SU-DHL-6 (cell line): Measurements from ENCODE around the gene WIF1.

ENCODE experiments used
- EZH2phosphoT487 ChIP-seq: fragments of 200-600 bp; sonication (generic), shearing (Covaris generic); conservative IDR thresholded peaks from 2 replicates; pipeline ENCODE4 v1.6.1; 2018; ENCODE audit warnings: mild to moderate bottlenecking, antibody characterized with exemption, low read length, moderate library complexity, mixed read lengths
- TF ChIP-seq, protein P1 (sequence below): fragments of 200-600 bp; sonication (generic); IDR thresholded peaks from one replicate; pipeline ENCODE4 v1.5.1; 2017; ENCODE audit warnings: antibody characterized with exemption, mild to moderate bottlenecking, low read length, moderate library complexity; ENCODE audit not compliant: insufficient read depth, poor library complexity, severe bottlenecking

DNA sequence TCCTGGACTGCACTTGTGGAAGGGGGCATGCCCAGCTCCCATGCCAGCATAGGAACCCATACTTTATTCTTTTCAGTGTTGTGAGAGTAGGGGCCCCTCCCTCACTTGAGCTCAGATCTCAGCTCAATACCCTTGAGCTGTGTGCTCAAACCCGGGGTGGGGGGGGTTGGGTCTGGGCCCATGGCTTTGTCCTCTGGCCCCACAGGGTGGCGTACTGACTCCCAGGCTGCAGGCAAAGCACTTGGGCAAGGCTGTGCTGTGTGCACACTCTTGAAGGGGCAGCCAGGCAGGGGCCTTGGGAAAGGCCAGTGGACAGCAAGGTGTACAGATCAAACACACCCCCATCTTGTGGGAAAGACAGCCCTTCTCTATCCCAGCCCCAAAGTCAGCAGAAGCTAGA, 81.8 kb downstream of the WIF1 start:
- TF ChIP-seq, protein P1, sequence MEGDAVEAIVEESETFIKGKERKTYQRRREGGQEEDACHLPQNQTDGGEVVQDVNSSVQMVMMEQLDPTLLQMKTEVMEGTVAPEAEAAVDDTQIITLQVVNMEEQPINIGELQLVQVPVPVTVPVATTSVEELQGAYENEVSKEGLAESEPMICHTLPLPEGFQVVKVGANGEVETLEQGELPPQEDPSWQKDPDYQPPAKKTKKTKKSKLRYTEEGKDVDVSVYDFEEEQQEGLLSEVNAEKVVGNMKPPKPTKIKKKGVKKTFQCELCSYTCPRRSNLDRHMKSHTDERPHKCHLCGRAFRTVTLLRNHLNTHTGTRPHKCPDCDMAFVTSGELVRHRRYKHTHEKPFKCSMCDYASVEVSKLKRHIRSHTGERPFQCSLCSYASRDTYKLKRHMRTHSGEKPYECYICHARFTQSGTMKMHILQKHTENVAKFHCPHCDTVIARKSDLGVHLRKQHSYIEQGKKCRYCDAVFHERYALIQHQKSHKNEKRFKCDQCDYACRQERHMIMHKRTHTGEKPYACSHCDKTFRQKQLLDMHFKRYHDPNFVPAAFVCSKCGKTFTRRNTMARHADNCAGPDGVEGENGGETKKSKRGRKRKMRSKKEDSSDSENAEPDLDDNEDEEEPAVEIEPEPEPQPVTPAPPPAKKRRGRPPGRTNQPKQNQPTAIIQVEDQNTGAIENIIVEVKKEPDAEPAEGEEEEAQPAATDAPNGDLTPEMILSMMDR: no peak
- TF ChIP-seq EZH2phosphoT487: no peak
